Parathyroid adenoma (tissue), 2 donors: ENCODE results near the gene FAM180B.

Experiments used
- H2AFZ ChIP-seq: fragments of 300-600 bp; sonication (generic); one replicate; pipeline ENCODE4 v1.7.0; 2017; ENCODE audit warnings: antibody characterized with exemption, mild to moderate bottlenecking
- H3K27ac ChIP-seq: fragments of 300-600 bp; sonication (generic); one replicate; pipeline ENCODE4 v1.7.0; 2017
- H3K27me3 ChIP-seq: fragments of 300-600 bp; sonication (generic); one replicate; pipeline ENCODE4 v1.7.0; 2017; ENCODE audit warnings: low read length; ENCODE audit not compliant: control insufficient read depth, insufficient read depth
- H3K36me3 ChIP-seq: fragments of 300-600 bp; sonication (generic); one replicate; pipeline ENCODE4 v1.7.0; 2017; ENCODE audit warnings: low read length; ENCODE audit not compliant: control insufficient read depth, insufficient read depth
- H3K4me1 ChIP-seq: fragments of 300-600 bp; sonication (generic); one replicate; pipeline ENCODE4 v1.7.0; 2017; ENCODE audit warnings: control low read depth
- H3K4me2 ChIP-seq: fragments of 300-600 bp; sonication (generic); one replicate; pipeline ENCODE4 v1.7.0; 2017; ENCODE audit warnings: low read length
- H3K4me3 ChIP-seq: fragments of 300-600 bp; sonication (generic); one replicate; pipeline ENCODE4 v1.7.0; 2017; ENCODE audit warnings: low read depth, low read length
- H3K79me2 ChIP-seq: fragments of 300-600 bp; sonication (generic); one replicate; pipeline ENCODE4 v1.7.0; 2017; ENCODE audit warnings: control low read depth
- H3K9ac ChIP-seq: fragments of 300-600 bp; sonication (generic); one replicate; pipeline ENCODE4 v1.7.0; 2017; ENCODE audit warnings: mild to moderate bottlenecking
- H3K9me3 ChIP-seq: fragments of 300-600 bp; sonication (generic); one replicate; pipeline ENCODE4 v1.7.0; 2017; ENCODE audit warnings: low read length; ENCODE audit not compliant: control insufficient read depth
- TF ChIP-seq, protein P1 (sequence below): fragments of 300-600 bp; sonication (generic); IDR thresholded peaks from one replicate; pipeline ENCODE4 v1.7.0; 2017; ENCODE audit warnings: antibody characterized with exemption, mild to moderate bottlenecking
- donor health status: primary hyperparathyroidism.

FAM180B gene

DNA sequence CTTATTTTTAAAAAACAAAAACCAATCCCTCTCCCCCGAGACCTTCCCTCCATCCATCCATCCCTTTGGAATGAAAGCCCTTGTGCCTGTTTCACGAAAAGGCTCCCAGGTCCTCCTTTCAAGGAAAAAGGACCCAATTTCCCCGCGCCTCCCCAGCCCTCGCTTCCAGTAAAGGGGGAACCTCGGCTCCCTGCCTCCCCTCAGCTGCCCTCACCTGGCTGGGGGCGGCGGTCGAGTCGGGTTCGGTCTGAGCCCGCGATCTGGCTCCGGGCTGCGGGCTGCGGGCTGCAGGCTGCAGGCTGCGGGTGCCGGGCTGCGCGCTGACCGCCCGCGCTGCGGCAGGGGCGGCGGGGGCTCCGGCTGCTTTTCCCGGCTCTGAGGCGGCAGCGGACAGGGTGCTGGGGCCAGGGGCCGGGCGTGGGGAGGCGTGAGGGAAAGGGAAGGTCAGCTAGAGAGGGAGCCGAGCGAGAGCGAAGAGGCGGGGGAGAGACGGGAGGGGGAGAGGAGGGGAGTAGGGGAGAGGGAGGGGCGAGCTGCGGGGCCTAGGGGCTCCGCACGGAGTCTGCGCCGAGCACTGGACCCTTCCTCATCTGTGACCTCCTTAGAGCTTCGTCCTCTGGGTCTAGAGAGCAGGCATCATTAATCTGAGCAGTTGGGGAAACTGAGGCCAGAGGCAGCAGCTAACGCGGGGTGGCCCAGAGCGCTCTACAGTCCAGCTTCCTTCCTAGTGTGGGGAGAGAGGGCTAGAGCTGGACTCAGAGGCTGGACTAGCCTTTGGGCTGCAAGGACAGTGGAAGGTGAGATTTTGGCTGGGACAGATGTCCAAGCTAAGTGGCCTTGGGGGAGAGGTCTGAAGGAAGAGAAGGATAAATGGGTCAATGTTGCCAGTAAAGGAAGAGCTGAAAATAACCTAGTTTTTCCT is 7.7 kb downstream of the FAM180B start, which contains the start of gene C1QTNF4:
TSS of gene C1QTNF4 (minus strand) at position 478 of the 922 bp plus-strand sequence. CDS start 3,601 bp downstream, outside the sequence.
- peak within 1 kb of the TSS; percentile 50 for H2AFZ ChIP-seq
- H3K27ac ChIP-seq: peak within 1 kb of the TSS; percentile 51
- peak within 1 kb of the TSS; percentile 72 for H3K4me2 ChIP-seq
- no peaks in the 10 kb centered on the region for H3K79me2 ChIP-seq
- H3K4me3 ChIP-seq: peak within 1 kb of the TSS; percentile 34
- no peak within 1 kb of the TSS for H3K9ac ChIP-seq
- H3K36me3 ChIP-seq: no peaks in the 10 kb centered on the region
- H3K9me3 ChIP-seq: no peaks in the 10 kb centered on the region
- H3K4me1 ChIP-seq: peaks cover 4% of the 10 kb centered on the region
- H3K27me3 ChIP-seq: no peaks in the 10 kb centered on the region
- TF ChIP-seq, protein P1, sequence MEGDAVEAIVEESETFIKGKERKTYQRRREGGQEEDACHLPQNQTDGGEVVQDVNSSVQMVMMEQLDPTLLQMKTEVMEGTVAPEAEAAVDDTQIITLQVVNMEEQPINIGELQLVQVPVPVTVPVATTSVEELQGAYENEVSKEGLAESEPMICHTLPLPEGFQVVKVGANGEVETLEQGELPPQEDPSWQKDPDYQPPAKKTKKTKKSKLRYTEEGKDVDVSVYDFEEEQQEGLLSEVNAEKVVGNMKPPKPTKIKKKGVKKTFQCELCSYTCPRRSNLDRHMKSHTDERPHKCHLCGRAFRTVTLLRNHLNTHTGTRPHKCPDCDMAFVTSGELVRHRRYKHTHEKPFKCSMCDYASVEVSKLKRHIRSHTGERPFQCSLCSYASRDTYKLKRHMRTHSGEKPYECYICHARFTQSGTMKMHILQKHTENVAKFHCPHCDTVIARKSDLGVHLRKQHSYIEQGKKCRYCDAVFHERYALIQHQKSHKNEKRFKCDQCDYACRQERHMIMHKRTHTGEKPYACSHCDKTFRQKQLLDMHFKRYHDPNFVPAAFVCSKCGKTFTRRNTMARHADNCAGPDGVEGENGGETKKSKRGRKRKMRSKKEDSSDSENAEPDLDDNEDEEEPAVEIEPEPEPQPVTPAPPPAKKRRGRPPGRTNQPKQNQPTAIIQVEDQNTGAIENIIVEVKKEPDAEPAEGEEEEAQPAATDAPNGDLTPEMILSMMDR: no peak

DNA sequence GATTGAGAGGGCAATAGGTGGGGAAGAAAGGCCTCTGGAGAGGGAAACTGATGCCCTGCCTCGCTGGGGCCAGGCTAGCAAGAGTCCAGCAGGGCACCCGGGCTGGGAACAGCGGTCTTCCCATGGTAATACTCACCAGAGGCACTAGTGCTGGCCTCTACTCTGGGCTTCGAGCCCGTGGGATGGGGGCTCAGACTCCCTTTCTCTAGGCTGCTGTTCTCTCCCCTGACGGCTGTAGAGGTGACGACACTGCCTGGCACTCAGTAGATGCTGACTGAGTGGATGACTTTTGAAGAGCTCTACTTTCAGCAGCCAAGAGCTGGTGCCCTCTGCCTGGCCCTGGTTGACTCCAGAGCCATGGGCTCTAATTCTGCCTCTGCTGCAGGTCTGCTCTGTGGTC is 8.6 kb downstream of the FAM180B start:
- Histone ChIP-seq H3K9ac (no peak overlapping the region), H3K4me1 (peaks cover 11% of the 10 kb centered on the region), H3K4me3 (no peak overlapping the region), H3K36me3 (no peaks in the 10 kb centered on the region), H2AFZ (no peak overlapping the region), H3K27ac (peak overlapping the region; percentile 47), H3K79me2 (no peaks in the 10 kb centered on the region), H3K27me3 (no peaks in the 10 kb centered on the region), H3K9me3 (no peaks in the 10 kb centered on the region), H3K4me2 (no peak overlapping the region)
- TF ChIP-seq, protein P1: no peak

DNA sequence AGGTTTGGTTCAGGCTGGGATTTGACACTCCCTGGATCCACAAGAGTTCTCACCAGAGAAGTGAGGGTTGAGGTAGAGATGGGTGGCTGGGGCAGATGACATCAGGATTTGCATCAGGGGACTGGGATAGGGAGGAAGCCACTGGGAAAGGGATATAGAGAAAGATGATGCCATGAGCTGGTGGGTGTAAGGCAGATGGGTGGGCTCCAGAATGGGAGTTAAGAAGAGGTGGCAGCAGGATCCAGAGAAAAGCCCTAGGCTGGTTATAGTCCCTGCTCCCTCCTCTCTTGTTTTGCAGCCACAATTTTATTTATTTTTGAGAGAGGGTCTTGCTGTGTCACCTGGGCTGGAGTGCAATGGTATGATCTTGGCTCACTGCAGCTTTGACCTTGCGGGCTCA is 9.5 kb downstream of the FAM180B start:
- H3K79me2 ChIP-seq: no peaks in the 10 kb centered on the region
- H3K36me3 ChIP-seq: no peaks in the 10 kb centered on the region
- no peaks in the 10 kb centered on the region for H3K27me3 ChIP-seq
- TF ChIP-seq, protein P1: no peak
- peaks cover 14% of the 10 kb centered on the region for H3K4me1 ChIP-seq
- no peaks in the 10 kb centered on the region for H3K9me3 ChIP-seq
- H3K9ac ChIP-seq: no peak overlapping the region
- H3K27ac ChIP-seq: no peak overlapping the region
- no peak overlapping the region for H3K4me2 ChIP-seq
- H3K4me3 ChIP-seq: no peak overlapping the region
- no peak overlapping the region for H2AFZ ChIP-seq

DNA sequence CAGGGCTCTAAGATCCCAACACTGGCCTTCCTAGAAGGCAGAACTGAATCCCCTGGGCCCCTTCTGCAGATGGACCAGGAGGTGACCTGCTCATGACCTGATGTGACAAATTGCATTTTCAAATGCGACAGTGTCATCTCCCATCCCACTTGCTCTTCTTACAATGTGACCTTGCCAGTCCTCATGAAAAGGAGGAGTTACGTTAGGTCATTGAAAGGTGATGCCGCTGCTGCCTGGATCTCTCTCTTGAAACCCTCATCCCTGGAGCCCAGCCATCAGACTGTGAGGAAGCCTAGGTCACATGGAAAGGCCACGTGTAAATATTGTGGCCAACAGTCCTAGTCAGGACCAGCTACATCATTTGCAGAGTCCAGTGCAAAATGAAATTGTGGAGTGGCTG is 13.4 kb downstream of the FAM180B start:
- Histone ChIP-seq H3K4me3 (no peak overlapping the region), H3K4me2 (no peak overlapping the region), H3K9me3 (no peaks in the 10 kb centered on the region), H3K27ac (peak overlapping the region; percentile 81), H3K36me3 (no peaks in the 10 kb centered on the region), H3K9ac (no peak overlapping the region), H3K27me3 (no peaks in the 10 kb centered on the region), H3K79me2 (no peaks in the 10 kb centered on the region), H3K4me1 (peaks cover 10% of the 10 kb centered on the region), H2AFZ (peak overlapping the region; percentile 17)
- TF ChIP-seq, protein P1: no peak
